Stimulated activated CD8-positive, alpha-beta memory T cell treated with anti-CD3 and anti-CD28 coated beads, Interleukin-15, amount 100 ng/mL, for 4 hours (primary cell): ENCODE results near the gene UBE2L3.
"Not testable (repeated sequence)": the region's sequence is repeated elsewhere in the genome, so short reads cannot be mapped to it uniquely, and the experiment has no call there.

Source experiments
- DNase-seq, 2 donors: peaks; one replicate each; pipeline ENCODE4 v3.0.0-alpha.2; 2020; ENCODE audit warnings: low read depth in 2 of 2

Gene UBE2L3

GRCh38 chr22:21571679-21572078, 4.2 kb downstream of the UBE2L3 start:
- no peak for DNase-seq

- no peak for DNase-seq
Observed at GRCh38 chr22:21573293-21573734, 5.8 kb downstream of the UBE2L3 start.

- DNase-seq, result no peak
Observed at GRCh38 chr22:21573750-21574494, 6.4 kb downstream of the UBE2L3 start.

- no peak for DNase-seq
Observed at GRCh38 chr22:21579474-21579851, 11.9 kb downstream of the UBE2L3 start.

GRCh38 chr22:21580623-21581007, 13.1 kb downstream of the UBE2L3 start:
- DNase-seq, result not testable (repeated sequence)

- DNase-seq, result not testable (repeated sequence)
Observed at GRCh38 chr22:21581009-21581713, 13.6 kb downstream of the UBE2L3 start.

- no peak for DNase-seq
Observed at GRCh38 chr22:21582801-21583740, 15.6 kb downstream of the UBE2L3 start.

- DNase-seq, result no peak
Observed at GRCh38 chr22:21585389-21585788, 17.9 kb downstream of the UBE2L3 start.

- DNase-seq, result no peak
Observed at GRCh38 chr22:21587803-21588611, 20.5 kb downstream of the UBE2L3 start.

- no peak for DNase-seq
Observed at GRCh38 chr22:21589396-21589795, 21.9 kb downstream of the UBE2L3 start.

- DNase-seq, result no peak
Observed at GRCh38 chr22:21590809-21591641, 23.5 kb downstream of the UBE2L3 start.

GRCh38 chr22:21591695-21592094, 24.2 kb downstream of the UBE2L3 start:
- no peak for DNase-seq

GRCh38 chr22:21592422-21592821, 24.9 kb downstream of the UBE2L3 start:
- DNase-seq, result no peak

GRCh38 chr22:21593406-21594232, 26.1 kb downstream of the UBE2L3 start:
- no peak for DNase-seq

- no peak for DNase-seq
Observed at GRCh38 chr22:21594865-21595452, 27.4 kb downstream of the UBE2L3 start.

GRCh38 chr22:21596356-21597135, 29.0 kb downstream of the UBE2L3 start:
- DNase-seq, result not testable (repeated sequence)

- DNase-seq, result no peak
Observed at GRCh38 chr22:21598302-21598701, 30.8 kb downstream of the UBE2L3 start.
